Activated CD4-positive, CD25-positive, alpha-beta regulatory T cell (primary cell): Measurements from ENCODE around the gene UROC1.

Experiments used
- DNase-seq, 4 experiments: peaks; one replicate each; lab custom pipeline; 2025; lab: John Stamatoyannopoulos, UW

Gene UROC1

GRCh38 chr3:126517291-126517951, at the start of gene UROC1:
UROC1 (minus strand) TSS chr3:126517773; CDS start chr3:126517719, 54 bp downstream.
- no peak for DNase-seq

GRCh38 chr3:126562737-126563276, 45.2 kb upstream of the UROC1 start:
- no peak for DNase-seq

GRCh38 chr3:126558336-126559071, 40.9 kb upstream of the UROC1 start, which contains the start of gene C3orf22:
C3orf22 (minus strand) TSS chr3:126558932; CDS start chr3:126553390, 5,542 bp downstream.
- no peak for DNase-seq

- DNase-seq, result no peak
Observed at GRCh38 chr3:126557761-126558160, 40.2 kb upstream of the UROC1 start.

- no peak for DNase-seq
Observed at GRCh38 chr3:126557415-126557745, 39.8 kb upstream of the UROC1 start.

- DNase-seq, result no peak
Observed at GRCh38 chr3:126556637-126557414, 39.3 kb upstream of the UROC1 start.

- DNase-seq, result no peak
Observed at GRCh38 chr3:126555795-126556636, 38.4 kb upstream of the UROC1 start.

- no peak for DNase-seq
Observed at GRCh38 chr3:126554560-126555525, 37.3 kb upstream of the UROC1 start.

- no peak for DNase-seq
Observed at GRCh38 chr3:126553284-126554084, 35.9 kb upstream of the UROC1 start.

- no peak for DNase-seq
Observed at GRCh38 chr3:126552688-126553283, 35.2 kb upstream of the UROC1 start.

- DNase-seq, result no peak
Observed at GRCh38 chr3:126551839-126552687, 34.5 kb upstream of the UROC1 start.

- DNase-seq, result no peak
Observed at GRCh38 chr3:126551121-126551838, 33.7 kb upstream of the UROC1 start.

GRCh38 chr3:126550488-126551051, 33.0 kb upstream of the UROC1 start:
- DNase-seq, result no peak

GRCh38 chr3:126549861-126550487, 32.4 kb upstream of the UROC1 start:
- DNase-seq, result no peak

GRCh38 chr3:126548556-126549466, 31.2 kb upstream of the UROC1 start:
- DNase-seq, result no peak

- DNase-seq, result no peak
Observed at GRCh38 chr3:126547721-126548120, 30.1 kb upstream of the UROC1 start.
